ENCODE data around the gene IRF9. TPM values are rescaled to one million over a fixed set of nuclear protein-coding genes. Genes with fewer than 3 reads are reported as not detected.
A peak's percentile ranks its signal among the peaks of the same experiment; 100 is the strongest.

IRF9 gene
- total and polyA plus RNA-seq, 2 of the 13 experiments (the other 11 are each of a cell fraction or from before 2014, with no cell fraction given), result 14.9 to 49.7 TPM

DNA sequence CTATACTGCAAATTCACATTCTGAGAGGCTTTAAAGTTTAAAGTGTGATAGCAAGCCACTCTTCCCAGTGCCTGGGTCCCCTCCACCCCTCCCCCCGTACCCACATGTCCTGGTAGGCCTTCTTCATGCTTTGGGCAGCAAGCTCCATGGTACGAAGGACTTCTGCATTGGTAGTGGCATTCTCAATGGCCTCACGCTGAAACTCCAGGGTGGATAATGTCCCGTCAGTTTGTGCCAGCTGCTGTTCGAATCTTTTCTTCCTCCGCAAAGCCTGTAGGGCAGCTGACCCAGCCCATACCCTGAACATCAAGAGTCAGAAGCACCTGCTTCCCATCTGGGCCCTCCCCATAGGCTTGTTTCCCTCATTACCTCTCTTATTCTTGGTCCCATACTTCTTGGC is 50.2 kb downstream of the IRF9 start (continued):
- TF ChIP-seq PHF20 (CRISPR knock-in tag; IDR thresholded peaks at IDR 0.05) (no peak), RFX1 (IDR thresholded peaks at IDR 0.05) (no peak)
- TF ChIP-seq, protein P1, sequence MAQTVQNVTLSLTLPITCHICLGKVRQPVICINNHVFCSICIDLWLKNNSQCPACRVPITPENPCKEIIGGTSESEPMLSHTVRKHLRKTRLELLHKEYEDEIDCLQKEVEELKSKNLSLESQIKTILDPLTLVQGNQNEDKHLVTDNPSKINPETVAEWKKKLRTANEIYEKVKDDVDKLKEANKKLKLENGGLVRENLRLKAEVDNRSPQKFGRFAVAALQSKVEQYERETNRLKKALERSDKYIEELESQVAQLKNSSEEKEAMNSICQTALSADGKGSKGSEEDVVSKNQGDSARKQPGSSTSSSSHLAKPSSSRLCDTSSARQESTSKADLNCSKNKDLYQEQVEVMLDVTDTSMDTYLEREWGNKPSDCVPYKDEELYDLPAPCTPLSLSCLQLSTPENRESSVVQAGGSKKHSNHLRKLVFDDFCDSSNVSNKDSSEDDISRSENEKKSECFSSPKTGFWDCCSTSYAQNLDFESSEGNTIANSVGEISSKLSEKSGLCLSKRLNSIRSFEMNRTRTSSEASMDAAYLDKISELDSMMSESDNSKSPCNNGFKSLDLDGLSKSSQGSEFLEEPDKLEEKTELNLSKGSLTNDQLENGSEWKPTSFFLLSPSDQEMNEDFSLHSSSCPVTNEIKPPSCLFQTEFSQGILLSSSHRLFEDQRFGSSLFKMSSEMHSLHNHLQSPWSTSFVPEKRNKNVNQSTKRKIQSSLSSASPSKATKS (CRISPR knock-in tag; IDR thresholded peaks at IDR 0.05), result no peak

GRCh38 chr14:24212924-24213865 is 52.1 kb downstream of the IRF9 start, which contains the start of gene CHMP4A:
CHMP4A (minus strand) TSS chr14:24213488; CDS start chr14:24213439, 49 bp downstream.
- Histone ChIP-seq H3K4me1 (ENCODE audit: insufficient read depth, low read length) (peaks cover 39% of the 10 kb centered on the region), H3K9me3 (ENCODE audit: low read length) (no peaks in the 10 kb centered on the region), H3K4me2 (ENCODE audit: low read depth, low read length) (peak within 1 kb of the TSS; percentile 93), H2AFZ (ENCODE audit: low read length) (peak within 1 kb of the TSS; percentile 12), H3K27ac (ENCODE audit: extremely low read length, insufficient read depth, low read length) (peak within 1 kb of the TSS; percentile 85), H3K27me3 (ENCODE audit: control insufficient read depth in 1 of 2, insufficient read depth in 2 of 2, low read length in 2 of 2) (no peaks in the 10 kb centered on the region; a peak in 1 of 5 replicates), H4K20me1 (ENCODE audit: insufficient read depth, low read length) (no peaks in the 10 kb centered on the region), H3K4me3 (replicated peaks in 1 of 3; ENCODE audit: insufficient read depth in 1 of 3, low read depth in 2 of 3, low read length in 3 of 3) (peak within 1 kb of the TSS; percentile 71 to 98 (median 87)), H3K9ac (ENCODE audit: insufficient read depth, low read depth, low read length) (peak within 1 kb of the TSS; percentile 94), H3K36me3 (replicated peaks in 1 of 2; ENCODE audit: control insufficient read depth in 1 of 2, insufficient read depth in 2 of 2, low read length in 2 of 2) (peaks cover 22 to 36% of the 10 kb centered on the region in 2 experiments), H3K79me2 (ENCODE audit: insufficient read depth, low read length) (peaks cover 2% of the 10 kb centered on the region)
- under 1% methylated on average over 53 of the region's 53 CpGs for WGBS (ENCODE audit: low lambda C conversion rate)
- ATAC-seq (peak; percentile 91), FAIRE-seq (peak; percentile 91), DNase-seq (ENCODE audit: low spot score) (peak; percentile 100)
- BruUV-seq (replicated peaks), result no TSS peak
- in situ Hi-C loops (cut with HindIII; ENCODE audit: extremely low pct_ligation_motif_present, low pct_unique_long_range_greater_than_20kb), result no loop called here
- CTCF ChIA-PET (ENCODE audit: low intra/inter-chr PET ratio, low total read pairs), result interaction anchor here (1.3 to 2.1 kb wide), 2 partner anchors 84 to 86 kb away, joined by 4 to 9 read pairs; partner anchors contain the start of genes DHRS1 and NOP9
- intact Hi-C loops (cut with micrococcal nuclease; ENCODE audit: unreplicated experiment), result loop anchor here (1.0 kb wide), 3 partner anchors 17 to 72 kb away; partner anchors contain the start of genes EMC9 and IRF9
- POLR2A ChIA-PET, result interaction anchor here (0.5 to 8.1 kb wide), 50 partner anchors 9 to 1235 kb away, joined by 3 to 230 read pairs (median 8); partner anchors contain the start of genes CBLN3, CIDEB, DCAF11 and DHRS1
- TF ChIP-seq CENPT (CRISPR knock-in tag; IDR thresholded peaks at IDR 0.05; ENCODE audit: low read depth) (peak; percentile 93), ZNF768 (CRISPR knock-in tag; IDR thresholded peaks at IDR 0.05) (peak; percentile 89), MED13 (CRISPR knock-in tag; IDR thresholded peaks at IDR 0.05) (peak; percentile 97), PPARG (CRISPR knock-in tag; conservative IDR thresholded peaks at IDR 0.05) (0 out of 2 replicates have a peak, but pooled peaks have one; percentile 39), SIX4 (CRISPR knock-in tag; IDR thresholded peaks at IDR 0.05) (peak; percentile 79), KMT2A (CRISPR knock-in tag; IDR thresholded peaks at IDR 0.05) (peak; percentile 100), ZNF816 (CRISPR knock-in tag; IDR thresholded peaks at IDR 0.05; ENCODE audit: borderline replicate concordance) (no peak), ZNF737 (CRISPR knock-in tag; IDR thresholded peaks at IDR 0.05; ENCODE audit: borderline replicate concordance) (no peak)
- TF ChIP-seq, protein P2, sequence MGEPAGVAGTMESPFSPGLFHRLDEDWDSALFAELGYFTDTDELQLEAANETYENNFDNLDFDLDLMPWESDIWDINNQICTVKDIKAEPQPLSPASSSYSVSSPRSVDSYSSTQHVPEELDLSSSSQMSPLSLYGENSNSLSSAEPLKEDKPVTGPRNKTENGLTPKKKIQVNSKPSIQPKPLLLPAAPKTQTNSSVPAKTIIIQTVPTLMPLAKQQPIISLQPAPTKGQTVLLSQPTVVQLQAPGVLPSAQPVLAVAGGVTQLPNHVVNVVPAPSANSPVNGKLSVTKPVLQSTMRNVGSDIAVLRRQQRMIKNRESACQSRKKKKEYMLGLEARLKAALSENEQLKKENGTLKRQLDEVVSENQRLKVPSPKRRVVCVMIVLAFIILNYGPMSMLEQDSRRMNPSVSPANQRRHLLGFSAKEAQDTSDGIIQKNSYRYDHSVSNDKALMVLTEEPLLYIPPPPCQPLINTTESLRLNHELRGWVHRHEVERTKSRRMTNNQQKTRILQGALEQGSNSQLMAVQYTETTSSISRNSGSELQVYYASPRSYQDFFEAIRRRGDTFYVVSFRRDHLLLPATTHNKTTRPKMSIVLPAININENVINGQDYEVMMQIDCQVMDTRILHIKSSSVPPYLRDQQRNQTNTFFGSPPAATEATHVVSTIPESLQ (CRISPR knock-in tag; conservative IDR thresholded peaks at IDR 0.05), result peak; percentile 50; the same call in 1 of the 2 replicates

Data from HepG2 (cell line).